GM23338 (cell line): ENCODE results near the gene USF2. TPM values are rescaled to one million over a fixed set of nuclear protein-coding genes. Genes with fewer than 3 reads are reported as not detected.

ENCODE experiments used
- ATAC-seq: fragments of 200-7000 bp; cut with Tn5 transposase; 3 replicates; pipeline ENCODE4 v1.9.1; 2020
- DNase-seq: peaks from one replicate; pipeline ENCODE4 v3.0.0-alpha.2; 2015; ENCODE audit warnings: low spot score
- H2AFZ ChIP-seq: fragments of 200-600 bp; sonication (generic); 2 replicates; pipeline ENCODE4 v1.8.0; 2016; ENCODE audit warnings: antibody characterized with exemption, mild to moderate bottlenecking, moderate library complexity
- H3F3A ChIP-seq: fragments of 200-600 bp; sonication (generic); replicated peaks from 2 replicates; pipeline ENCODE4 v1.8.0; 2017; ENCODE audit warnings: antibody characterized with exemption, mixed run types, low read depth
- H3K27ac ChIP-seq: fragments of 200-600 bp; sonication (generic); 2 replicates; pipeline ENCODE4 v1.6.1; 2016; ENCODE audit warnings: low read depth
- H3K27me3 ChIP-seq: fragments of 200-600 bp; sonication (generic); 2 replicates; pipeline ENCODE4 v1.8.0; 2016; ENCODE audit warnings: mild to moderate bottlenecking, mixed run types, moderate library complexity; ENCODE audit not compliant: insufficient read depth
- H3K36me3 ChIP-seq: fragments of 200-600 bp; sonication (generic); 2 replicates; pipeline ENCODE4 v1.8.0; 2016; ENCODE audit warnings: mild to moderate bottlenecking; ENCODE audit not compliant: insufficient read depth
- H3K4me1 ChIP-seq: fragments of 200-600 bp; sonication (generic); 2 replicates; pipeline ENCODE4 v1.8.0; 2016; ENCODE audit warnings: mild to moderate bottlenecking, moderate library complexity; ENCODE audit not compliant: insufficient read depth
- H3K4me2 ChIP-seq: fragments of 200-600 bp; sonication (generic); 2 replicates; pipeline ENCODE4 v1.7.1; 2017; ENCODE audit warnings: mixed run types
- H3K4me3 ChIP-seq: fragments of 200-600 bp; sonication (generic); 2 replicates; pipeline ENCODE4 v1.6.1; 2016; ENCODE audit warnings: mixed run types
- H3K79me2 ChIP-seq: fragments of 200-600 bp; sonication (generic); replicated peaks from 2 replicates; pipeline ENCODE4 v1.8.0; 2017; ENCODE audit warnings: mild to moderate bottlenecking; ENCODE audit not compliant: insufficient read depth
- H3K9me2 ChIP-seq: fragments of 200-600 bp; sonication (generic); 2 replicates; pipeline ENCODE4 v1.8.0; 2017; ENCODE audit not compliant: insufficient read depth
- H4K20me1 ChIP-seq: fragments of 200-600 bp; sonication (generic); replicated peaks from 2 replicates; pipeline ENCODE4 v1.8.0; 2017; ENCODE audit warnings: mild to moderate bottlenecking; ENCODE audit not compliant: insufficient read depth
- H3K27ac Mint-ChIP-seq: 2 replicates; pipeline ENCODE4 v1.8.0; 2020; ENCODE audit warnings: inconsistent platforms, mild to moderate bottlenecking, moderate library complexity, mixed read lengths
- H3K27me3 Mint-ChIP-seq: 3 replicates; pipeline ENCODE4 v1.8.0; 2022; ENCODE audit warnings: low read depth, mild to moderate bottlenecking, moderate library complexity, mixed read lengths, inconsistent platforms; ENCODE audit not compliant: insufficient read depth, poor library complexity
- H3K36me3 Mint-ChIP-seq: 3 replicates; pipeline ENCODE4 v1.8.0; 2021; ENCODE audit warnings: low read depth, mild to moderate bottlenecking, inconsistent platforms, moderate library complexity, mixed read lengths
- H3K4me1 Mint-ChIP-seq: 3 replicates; pipeline ENCODE4 v1.8.0; 2020; ENCODE audit warnings: mild to moderate bottlenecking, inconsistent platforms, mixed read lengths
- H3K4me3 Mint-ChIP-seq: 3 replicates; pipeline ENCODE4 v1.8.0; 2021; ENCODE audit warnings: moderate library complexity, mild to moderate bottlenecking, inconsistent platforms, mixed read lengths
- H3K9me3 Mint-ChIP-seq: 3 replicates; pipeline ENCODE4 v1.8.0; 2020; ENCODE audit warnings: moderate library complexity, mild to moderate bottlenecking, inconsistent platforms, mixed read lengths
- EZH2 ChIP-seq: fragments of 200-600 bp; sonication (generic); IDR thresholded peaks from one replicate; pipeline ENCODE4 v1.8.0; 2017; ENCODE audit warnings: antibody characterized with exemption, mild to moderate bottlenecking, low read depth; ENCODE audit not compliant: unreplicated experiment
- EZH2phosphoT487 ChIP-seq: fragments of 200-600 bp; sonication (generic); IDR thresholded peaks from one replicate; pipeline ENCODE4 v1.8.1; 2018; ENCODE audit warnings: antibody characterized with exemption; ENCODE audit not compliant: unreplicated experiment
- POLR2AphosphoS5 ChIP-seq: IDR thresholded peaks from 2 replicates; pipeline ENCODE4 v1.6.1; 2016; ENCODE audit warnings: antibody characterized with exemption, low read depth
- STAT1 ChIP-seq: IDR thresholded peaks from one replicate; pipeline ENCODE4 v1.6.1; 2016; ENCODE audit warnings: antibody characterized with exemption; ENCODE audit not compliant: unreplicated experiment
- ZNF114 ChIP-seq: fragments of 250-450 bp; sonication (Bioruptor Pico); IDR thresholded peaks from 2 replicates; pipeline ENCODE4 v1.5.0; 2020; ENCODE audit warnings: mild to moderate bottlenecking, moderate library complexity
- ZNF331 ChIP-seq: fragments of 250-450 bp; sonication (Bioruptor Pico); IDR thresholded peaks from 2 replicates; pipeline ENCODE4 v1.5.0; 2020; ENCODE audit warnings: low read depth, mild to moderate bottlenecking, moderate library complexity
- polyA plus RNA-seq: library from polyadenylated mRNA; unstranded; fragments of >200 nt; fragmentation: Nextera tagmentation; extraction: Ambion mirVana; gene quantifications from 2 replicates; pipeline ENCODE4 v1.2.1, GENCODE V29; 2016
- total RNA-seq: library from RNA; depleted of rRNA; stranded (reverse); fragments of >200 nt; shearing (Covaris generic); gene quantifications from 2 replicates; pipeline ENCODE4 v1.2.3, GENCODE V29; 2014
- TF ChIP-seq, protein P1 (sequence below): IDR thresholded peaks from 2 replicates; pipeline ENCODE4 v1.6.1; 2016; ENCODE audit warnings: antibody characterized with exemption
- TF ChIP-seq, protein P2 (sequence below): IDR thresholded peaks from one replicate; pipeline ENCODE4 v1.6.1; 2018; ENCODE audit warnings: antibody characterized with exemption; ENCODE audit not compliant: unreplicated experiment
- TF ChIP-seq, protein P3 (sequence below), 2 experiments: fragments of 200-600 bp in 1 of 2; sonication (generic) in 1 of 2; conservative IDR thresholded peaks; 2 replicates each; pipeline versions ENCODE4 v1.5.1 to v1.6.1; 2016 to 2017; ENCODE audit warnings: antibody characterized with exemption in 2 of 2, low read depth in 2 of 2, mild to moderate bottlenecking in 2 of 2, moderate library complexity in 1 of 2

Gene USF2
- total and polyA plus RNA-seq, 2 experiments from 2014 or later, result 28.9 to 60.5 TPM

DNA sequence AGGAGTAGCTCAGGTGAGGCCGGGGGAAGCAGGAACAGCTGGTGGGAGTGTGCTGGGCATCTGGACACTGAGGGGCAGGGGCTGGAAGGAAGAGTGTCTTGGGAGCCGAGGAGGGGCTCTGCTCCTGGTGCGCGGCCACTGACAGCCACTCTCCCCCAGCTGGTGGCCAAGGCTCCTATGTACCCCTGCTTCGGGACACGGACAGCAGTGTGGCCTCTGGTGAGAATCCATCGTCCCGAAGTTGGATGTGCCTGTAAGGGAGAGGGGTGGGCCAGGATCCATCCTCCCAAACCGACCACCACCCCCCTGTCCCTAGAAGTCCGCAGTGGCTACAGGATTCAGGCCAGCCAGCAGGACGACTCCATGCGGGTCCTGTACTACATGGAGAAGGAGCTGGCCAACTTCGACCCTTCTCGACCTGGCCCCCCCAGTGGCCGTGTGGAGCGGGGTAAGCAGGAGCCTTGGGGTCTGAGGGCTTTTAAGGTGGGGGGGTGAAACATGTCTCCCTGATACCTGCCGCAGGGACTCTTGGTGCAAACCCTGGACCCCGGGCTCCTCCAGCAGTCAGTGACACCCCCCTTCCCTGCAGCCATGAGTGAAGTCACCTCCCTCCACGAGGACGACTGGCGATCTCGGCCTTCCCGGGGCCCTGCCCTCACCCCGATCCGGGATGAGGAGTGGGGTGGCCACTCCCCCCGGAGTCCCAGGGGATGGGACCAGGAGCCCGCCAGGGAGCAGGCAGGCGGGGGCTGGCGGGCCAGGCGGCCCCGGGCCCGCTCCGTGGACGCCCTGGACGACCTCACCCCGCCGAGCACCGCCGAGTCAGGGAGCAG lies 2.0 kb upstream of the USF2 start:
- DNase-seq (peak; percentile 28), ATAC-seq (peak; percentile 11)
- Histone ChIP-seq H3K27ac (peak overlapping the region; percentile 96), H3K9me2 (no peaks in the 10 kb centered on the region), H4K20me1 (peaks cover 15% of the 10 kb centered on the region), H3K4me2 (peak overlapping the region; percentile 99), H2AFZ (no peak overlapping the region), H3K4me3 (peak overlapping the region; percentile 79), H3K4me1 (peaks cover 7% of the 10 kb centered on the region; the same call in 1 of the 2 replicates), H3K36me3 (peaks cover 13% of the 10 kb centered on the region; the same call in 1 of the 2 replicates), H3K79me2 (no peaks in the 10 kb centered on the region), H3K27me3 (no peaks in the 10 kb centered on the region), H3F3A (peaks cover 17% of the 10 kb centered on the region)
- Mint-ChIP-seq H3K36me3 (peaks cover 68% of the 10 kb centered on the region), H3K4me3 (peak overlapping the region; percentile 87), H3K27ac (no peak overlapping the region), H3K27me3 (peaks cover 31% of the 10 kb centered on the region), H3K9me3 (no peaks in the 10 kb centered on the region; the same call in 2 of the 3 replicates), H3K4me1 (peaks cover 11% of the 10 kb centered on the region)
- TF ChIP-seq POLR2AphosphoS5 (no peak), ZNF114 (CRISPR knock-in tag) (no peak), EZH2 (no peak), ZNF331 (CRISPR knock-in tag) (no peak), STAT1 (no peak), EZH2phosphoT487 (no peak)
- TF ChIP-seq, protein P1, sequence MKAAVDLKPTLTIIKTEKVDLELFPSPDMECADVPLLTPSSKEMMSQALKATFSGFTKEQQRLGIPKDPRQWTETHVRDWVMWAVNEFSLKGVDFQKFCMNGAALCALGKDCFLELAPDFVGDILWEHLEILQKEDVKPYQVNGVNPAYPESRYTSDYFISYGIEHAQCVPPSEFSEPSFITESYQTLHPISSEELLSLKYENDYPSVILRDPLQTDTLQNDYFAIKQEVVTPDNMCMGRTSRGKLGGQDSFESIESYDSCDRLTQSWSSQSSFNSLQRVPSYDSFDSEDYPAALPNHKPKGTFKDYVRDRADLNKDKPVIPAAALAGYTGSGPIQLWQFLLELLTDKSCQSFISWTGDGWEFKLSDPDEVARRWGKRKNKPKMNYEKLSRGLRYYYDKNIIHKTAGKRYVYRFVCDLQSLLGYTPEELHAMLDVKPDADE, result no peak
- TF ChIP-seq, protein P2, sequence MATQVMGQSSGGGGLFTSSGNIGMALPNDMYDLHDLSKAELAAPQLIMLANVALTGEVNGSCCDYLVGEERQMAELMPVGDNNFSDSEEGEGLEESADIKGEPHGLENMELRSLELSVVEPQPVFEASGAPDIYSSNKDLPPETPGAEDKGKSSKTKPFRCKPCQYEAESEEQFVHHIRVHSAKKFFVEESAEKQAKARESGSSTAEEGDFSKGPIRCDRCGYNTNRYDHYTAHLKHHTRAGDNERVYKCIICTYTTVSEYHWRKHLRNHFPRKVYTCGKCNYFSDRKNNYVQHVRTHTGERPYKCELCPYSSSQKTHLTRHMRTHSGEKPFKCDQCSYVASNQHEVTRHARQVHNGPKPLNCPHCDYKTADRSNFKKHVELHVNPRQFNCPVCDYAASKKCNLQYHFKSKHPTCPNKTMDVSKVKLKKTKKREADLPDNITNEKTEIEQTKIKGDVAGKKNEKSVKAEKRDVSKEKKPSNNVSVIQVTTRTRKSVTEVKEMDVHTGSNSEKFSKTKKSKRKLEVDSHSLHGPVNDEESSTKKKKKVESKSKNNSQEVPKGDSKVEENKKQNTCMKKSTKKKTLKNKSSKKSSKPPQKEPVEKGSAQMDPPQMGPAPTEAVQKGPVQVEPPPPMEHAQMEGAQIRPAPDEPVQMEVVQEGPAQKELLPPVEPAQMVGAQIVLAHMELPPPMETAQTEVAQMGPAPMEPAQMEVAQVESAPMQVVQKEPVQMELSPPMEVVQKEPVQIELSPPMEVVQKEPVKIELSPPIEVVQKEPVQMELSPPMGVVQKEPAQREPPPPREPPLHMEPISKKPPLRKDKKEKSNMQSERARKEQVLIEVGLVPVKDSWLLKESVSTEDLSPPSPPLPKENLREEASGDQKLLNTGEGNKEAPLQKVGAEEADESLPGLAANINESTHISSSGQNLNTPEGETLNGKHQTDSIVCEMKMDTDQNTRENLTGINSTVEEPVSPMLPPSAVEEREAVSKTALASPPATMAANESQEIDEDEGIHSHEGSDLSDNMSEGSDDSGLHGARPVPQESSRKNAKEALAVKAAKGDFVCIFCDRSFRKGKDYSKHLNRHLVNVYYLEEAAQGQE, result no peak
- TF ChIP-seq, protein P3, sequence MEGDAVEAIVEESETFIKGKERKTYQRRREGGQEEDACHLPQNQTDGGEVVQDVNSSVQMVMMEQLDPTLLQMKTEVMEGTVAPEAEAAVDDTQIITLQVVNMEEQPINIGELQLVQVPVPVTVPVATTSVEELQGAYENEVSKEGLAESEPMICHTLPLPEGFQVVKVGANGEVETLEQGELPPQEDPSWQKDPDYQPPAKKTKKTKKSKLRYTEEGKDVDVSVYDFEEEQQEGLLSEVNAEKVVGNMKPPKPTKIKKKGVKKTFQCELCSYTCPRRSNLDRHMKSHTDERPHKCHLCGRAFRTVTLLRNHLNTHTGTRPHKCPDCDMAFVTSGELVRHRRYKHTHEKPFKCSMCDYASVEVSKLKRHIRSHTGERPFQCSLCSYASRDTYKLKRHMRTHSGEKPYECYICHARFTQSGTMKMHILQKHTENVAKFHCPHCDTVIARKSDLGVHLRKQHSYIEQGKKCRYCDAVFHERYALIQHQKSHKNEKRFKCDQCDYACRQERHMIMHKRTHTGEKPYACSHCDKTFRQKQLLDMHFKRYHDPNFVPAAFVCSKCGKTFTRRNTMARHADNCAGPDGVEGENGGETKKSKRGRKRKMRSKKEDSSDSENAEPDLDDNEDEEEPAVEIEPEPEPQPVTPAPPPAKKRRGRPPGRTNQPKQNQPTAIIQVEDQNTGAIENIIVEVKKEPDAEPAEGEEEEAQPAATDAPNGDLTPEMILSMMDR (conservative IDR thresholded peaks at IDR 0.05; ENCODE audit: low read depth in 2 of 2), result no peak
